ENCODE measurements around the gene LGI1. TPM values are rescaled to one million over a fixed set of nuclear protein-coding genes. Genes with fewer than 3 reads are reported as not detected.

Gene LGI1
- total RNA-seq (2022; extraction: Qiagen RNA extraction; ENCODE audit: low read depth) = not detected in 5 replicates

GRCh38 chr10:93757801-93758507, at the start of gene LGI1:
Gene LGI1, plus strand, starts transcription at chr10:93757936. Its CDS starts 209 bp downstream, at chr10:93758145.

Other genes starting within 250 kb of the LGI1 start
- 0.11 to 0.30 TPM (median 0.16 TPM) in 5 replicates for gene FFAR4, start 191.3 kb upstream of the LGI1 start, total RNA-seq (2022; extraction: Qiagen RNA extraction; ENCODE audit: low read depth)
- 8.0 to 11.5 TPM (median 9.6 TPM) in 5 replicates for gene RBP4, start 156.7 kb upstream of the LGI1 start, total RNA-seq (2022; extraction: Qiagen RNA extraction; ENCODE audit: low read depth)
- not detected in 5 replicates for gene PDE6C, start 145.4 kb upstream of the LGI1 start, total RNA-seq (2022; extraction: Qiagen RNA extraction; ENCODE audit: low read depth)
- gene FRA10AC1, start 55.3 kb upstream of the LGI1 start, total RNA-seq (2022; extraction: Qiagen RNA extraction; ENCODE audit: low read depth) = 4.7 to 6.4 TPM (median 5.6 TPM) in 5 replicates
- 7.1 to 9.7 TPM (median 8.9 TPM) in 5 replicates for gene SLC35G1, start 136.0 kb downstream of the LGI1 start, total RNA-seq (2022; extraction: Qiagen RNA extraction; ENCODE audit: low read depth)
- gene PLCE1, start 236.0 kb downstream of the LGI1 start, total RNA-seq (2022; extraction: Qiagen RNA extraction; ENCODE audit: low read depth) = 4.8 to 6.8 TPM (median 6.4 TPM) in 5 replicates